Measurements from ENCODE around the gene MYMX. TPM values are rescaled to one million over a fixed set of nuclear protein-coding genes. Genes with fewer than 3 reads are reported as not detected.

Gene MYMX
- total RNA-seq, result 0.21 TPM in 1 of 2 replicates, not detected in the other

GRCh38 chr6:44216677-44217331, at the start of gene MYMX:
TSS of gene MYMX (plus strand) at chr6:44216926. CDS start at chr6:44217472, 546 bp downstream.

DNA sequence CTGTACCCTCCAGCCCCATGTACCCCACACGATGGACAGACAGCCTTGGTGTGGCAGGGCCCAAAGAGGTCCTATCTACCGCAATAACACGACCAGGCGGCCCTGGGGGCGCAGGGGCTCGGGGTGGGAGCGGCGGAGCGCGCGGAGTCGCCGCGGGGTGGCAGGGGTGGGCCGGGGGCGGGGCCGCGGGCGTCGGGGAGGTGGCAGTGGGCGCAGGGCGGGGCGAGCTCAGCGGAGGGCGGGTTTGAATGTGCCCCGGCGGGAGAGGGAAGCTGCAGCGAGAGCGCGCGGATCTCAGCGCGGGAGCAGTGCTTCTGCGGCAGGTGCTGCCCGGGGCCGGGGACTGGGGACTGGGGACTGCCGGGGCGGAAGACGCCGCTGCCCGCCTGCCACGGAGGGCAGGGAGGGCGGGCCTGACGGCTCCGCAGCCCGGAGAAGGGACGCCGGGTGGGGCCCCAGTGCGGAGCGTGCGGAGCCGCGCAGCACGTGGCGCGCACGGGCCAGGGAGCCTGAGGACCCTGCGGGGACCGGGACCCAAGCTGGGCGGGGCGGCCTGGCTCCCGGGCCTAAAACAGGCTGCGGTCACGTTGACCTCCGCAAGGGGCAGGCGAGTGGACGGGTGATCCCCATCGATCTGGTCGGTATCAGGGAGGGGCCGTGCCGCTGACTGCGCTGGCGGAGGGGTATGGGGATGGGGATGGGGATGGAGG, 6.7 kb downstream of the MYMX start, which contains the start of gene SLC29A1:
SLC29A1 (plus strand) TSS at position 277 of the 710 bp plus-strand sequence. CDS start 3,719 bp downstream, outside the sequence.

DNA sequence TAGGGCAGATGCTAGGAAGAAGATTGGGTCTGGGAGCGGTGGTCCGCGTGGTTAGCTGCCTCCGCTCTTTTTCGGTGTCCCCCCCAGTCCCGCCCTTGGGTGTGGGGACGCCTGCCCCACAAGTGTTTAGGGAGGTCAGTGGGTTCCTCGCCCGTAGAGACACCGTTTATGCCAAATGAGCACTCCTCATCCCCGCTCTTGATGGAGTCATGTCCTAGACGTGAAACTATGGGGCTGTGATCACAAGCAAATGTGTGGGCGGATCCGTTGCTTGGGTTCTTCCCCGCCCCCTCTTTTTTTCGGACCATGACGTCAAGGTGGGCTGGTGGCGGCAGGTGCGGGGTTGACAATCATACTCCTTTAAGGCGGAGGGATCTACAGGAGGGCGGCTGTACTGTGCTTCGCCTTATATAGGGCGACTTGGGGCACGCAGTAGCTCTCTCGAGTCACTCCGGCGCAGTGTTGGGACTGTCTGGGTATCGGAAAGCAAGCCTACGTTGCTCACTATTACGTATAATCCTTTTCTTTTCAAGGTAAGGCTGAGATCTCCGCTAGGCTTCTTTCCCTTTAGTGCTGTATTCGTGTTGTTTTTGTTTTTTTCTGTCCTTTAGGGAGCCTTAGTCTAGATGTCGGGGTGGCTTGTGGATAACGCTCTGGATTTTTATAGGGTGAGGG, 30.1 kb downstream of the MYMX start, which contains the start of gene HSP90AB1:
HSP90AB1 (plus strand) TSS at position 439 of the 675 bp plus-strand sequence. CDS start 1,529 bp downstream, outside the sequence.

GRCh38 chr6:44257025-44257752, 40.5 kb downstream of the MYMX start, which contains the start of gene SLC35B2:
TSS of gene SLC35B2 (minus strand) at chr6:44257528. CDS start at chr6:44257410, 118 bp downstream.

GRCh38 chr6:44265007-44265721, 48.4 kb downstream of the MYMX start, which contains the start of gene NFKBIE:
TSS of gene NFKBIE (minus strand) at chr6:44265551. CDS start at chr6:44265346, 205 bp downstream.

Other genes with a start within 250 kb of the MYMX start
- gene MRPL14, start 89.5 kb upstream of the MYMX start, total RNA-seq, result 86.7 and 87.8 TPM in 2 replicates
- 67.7 and 73.1 TPM in 2 replicates for gene TMEM63B, start 89.4 kb upstream of the MYMX start, total RNA-seq
- gene CAPN11, start 58.1 kb upstream of the MYMX start, total RNA-seq, result not detected in 2 replicates
- gene SLC29A1, start 6.7 kb downstream of the MYMX start, total RNA-seq, result 25.1 and 26.5 TPM in 2 replicates
- 1,137 and 1,196 TPM in 2 replicates for gene HSP90AB1, start 30.2 kb downstream of the MYMX start, total RNA-seq
- 69.7 and 73.1 TPM in 2 replicates for gene SLC35B2, start 40.6 kb downstream of the MYMX start, total RNA-seq
- gene NFKBIE, start 48.6 kb downstream of the MYMX start, total RNA-seq, result 25.9 and 32.9 TPM in 2 replicates
- gene TMEM151B, start 53.5 kb downstream of the MYMX start, total RNA-seq, result under 0.01 TPM in 1 of 2 replicates, not detected in the other
- gene AARS2, start 96.4 kb downstream of the MYMX start, total RNA-seq, result 22.6 and 23.5 TPM in 2 replicates
- gene SPATS1, start 125.7 kb downstream of the MYMX start, total RNA-seq, result not detected in 2 replicates
- 16.7 and 17.0 TPM in 2 replicates for gene CDC5L, start 170.8 kb downstream of the MYMX start, total RNA-seq